ENCODE measurements around the gene ST3GAL2.

The ST3GAL2 gene

GRCh38 chr16:70438969-70439862, at the start of gene ST3GAL2:
TSS of gene ST3GAL2 (minus strand) at chr16:70439100. CDS start at chr16:70398530, 40,570 bp downstream.
- DNase-seq (ENCODE audit: low read depth in 2 of 2) = peak; percentile 89

- no peak for DNase-seq (ENCODE audit: low read depth in 2 of 2)
These were observed 46.0 kb upstream of the ST3GAL2 start for GRCh38 chr16:70484867-70485266.

- DNase-seq (ENCODE audit: low read depth in 2 of 2) = no peak
These were observed 44.5 kb upstream of the ST3GAL2 start for GRCh38 chr16:70483426-70483825.

GRCh38 chr16:70482624-70483023, 43.7 kb upstream of the ST3GAL2 start:
- DNase-seq (ENCODE audit: low read depth in 2 of 2) = no peak

GRCh38 chr16:70481929-70482536, 43.1 kb upstream of the ST3GAL2 start:
- DNase-seq (ENCODE audit: low read depth in 2 of 2) = no peak

GRCh38 chr16:70480127-70481105, 41.5 kb upstream of the ST3GAL2 start:
- DNase-seq (ENCODE audit: low read depth in 2 of 2) = no peak

GRCh38 chr16:70478912-70479341, 40.0 kb upstream of the ST3GAL2 start:
- no peak for DNase-seq (ENCODE audit: low read depth in 2 of 2)

- no peak for DNase-seq (ENCODE audit: low read depth in 2 of 2)
These were observed 39.3 kb upstream of the ST3GAL2 start for GRCh38 chr16:70478169-70478568.

- DNase-seq (ENCODE audit: low read depth in 2 of 2) = no peak
These were observed 37.5 kb upstream of the ST3GAL2 start for GRCh38 chr16:70476272-70477020.

GRCh38 chr16:70475054-70475871, 36.4 kb upstream of the ST3GAL2 start:
- no peak for DNase-seq (ENCODE audit: low read depth in 2 of 2)

GRCh38 chr16:70474320-70475053, 35.6 kb upstream of the ST3GAL2 start:
- DNase-seq (ENCODE audit: low read depth in 2 of 2) = no peak

- DNase-seq (ENCODE audit: low read depth in 2 of 2) = no peak
These were observed 34.8 kb upstream of the ST3GAL2 start for GRCh38 chr16:70473446-70474319.

- no peak for DNase-seq (ENCODE audit: low read depth in 2 of 2)
These were observed 34.0 kb upstream of the ST3GAL2 start for GRCh38 chr16:70472786-70473433.

- no peak for DNase-seq (ENCODE audit: low read depth in 2 of 2)
These were observed 32.0 kb upstream of the ST3GAL2 start for GRCh38 chr16:70470927-70471341.

- DNase-seq (ENCODE audit: low read depth in 2 of 2) = no peak
These were observed 31.4 kb upstream of the ST3GAL2 start for GRCh38 chr16:70470141-70470926.

- DNase-seq (ENCODE audit: low read depth in 2 of 2) = no peak
These were observed 30.1 kb upstream of the ST3GAL2 start for GRCh38 chr16:70468776-70469525.
